Brain microvascular endothelial cell (primary cell): ENCODE measurements around the gene DAB2IP.

ENCODE experiments used
- DNase-seq: peaks from one replicate; pipeline ENCODE4 v3.0.0-alpha.2; 2020
- H3K27ac ChIP-seq: fragments of 250-450 bp; sonication (Bioruptor Pico); 2 replicates; pipeline ENCODE4 v1.5.1; 2020; ENCODE audit warnings: mild to moderate bottlenecking, moderate library complexity
- H3K27me3 ChIP-seq: fragments of 250-450 bp; sonication (Bioruptor Pico); replicated peaks from 2 replicates; pipeline ENCODE4 v1.5.1; 2020; ENCODE audit warnings: mild to moderate bottlenecking
- H3K36me3 ChIP-seq: fragments of 250-450 bp; sonication (Bioruptor Pico); replicated peaks from 2 replicates; pipeline ENCODE4 v1.5.1; 2020; ENCODE audit warnings: mild to moderate bottlenecking
- H3K4me3 ChIP-seq: 2 replicates; pipeline ENCODE4 v1.5.1; 2011; ENCODE audit warnings: low read depth, mild to moderate bottlenecking, control low read depth, low read length, moderate library complexity
- CTCF ChIP-seq: IDR thresholded peaks from 2 replicates; pipeline ENCODE4 v1.5.1; 2011; ENCODE audit warnings: low read depth, mild to moderate bottlenecking, moderate library complexity, low read length, control low read depth, inconsistent platforms; ENCODE audit errors: missing control alignments
- in situ Hi-C: cut with HindIII; loops from 2 replicates; pipeline ENCODE4 v1.10.0; 2017; ENCODE audit warnings: low sequenced_read_pairs, low pct_ligation_motif_present

Gene DAB2IP

DNA sequence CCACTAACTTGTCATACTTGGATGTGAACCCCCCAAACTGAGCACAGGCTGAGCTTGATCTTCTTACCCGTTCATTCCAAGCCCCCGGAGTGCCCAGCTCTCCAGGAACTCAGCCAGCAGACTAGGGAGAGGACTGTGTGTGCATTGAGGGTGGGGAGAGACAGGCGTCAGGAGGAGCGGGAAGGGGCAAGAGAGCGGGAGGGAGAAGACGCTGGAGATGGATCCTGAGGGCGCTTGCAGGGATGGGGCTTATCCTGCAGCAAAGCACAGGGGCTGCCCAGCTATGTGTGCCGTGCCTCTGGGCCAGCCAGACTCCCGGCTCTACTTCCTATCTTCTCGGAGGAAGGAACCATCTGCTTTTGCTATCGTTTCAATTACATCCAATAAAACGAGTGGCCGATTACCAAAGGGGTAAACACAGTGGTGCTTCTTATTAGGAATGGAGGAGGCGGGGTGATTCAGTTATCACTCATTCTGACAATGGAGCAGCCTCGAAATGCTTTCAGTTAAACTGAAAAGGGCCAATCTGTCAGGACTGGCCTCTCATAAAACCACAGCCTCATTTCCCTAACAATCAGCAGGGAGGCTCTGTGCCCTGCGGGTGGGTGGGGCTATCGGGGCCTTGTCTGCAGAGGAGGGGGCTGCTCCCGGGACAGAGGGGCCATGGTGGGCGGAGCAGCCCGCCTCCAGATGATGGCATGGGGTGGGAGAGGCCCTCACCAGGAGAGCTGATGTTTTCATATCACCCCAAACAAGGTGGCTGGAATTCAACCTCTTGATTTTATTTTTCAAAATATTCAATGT lies 168.2 kb downstream of the DAB2IP start:
- no peak for TF ChIP-seq CTCF
- H3K4me3 ChIP-seq, result peak overlapping the region; percentile 31
- H3K27me3 ChIP-seq, result no peaks in the 10 kb centered on the region
- no peak overlapping the region for H3K27ac ChIP-seq
- DNase-seq, result peak; percentile 22
- H3K36me3 ChIP-seq, result no peaks in the 10 kb centered on the region
- in situ Hi-C loops, result no loop called here

- no peak overlapping the region for H3K4me3 ChIP-seq
- in situ Hi-C loops, result no loop called here
- DNase-seq, result no peak
- no peaks in the 10 kb centered on the region for H3K36me3 ChIP-seq
- TF ChIP-seq CTCF, result no peak
- no peak overlapping the region for H3K27ac ChIP-seq
- no peaks in the 10 kb centered on the region for H3K27me3 ChIP-seq
These were observed 169.0 kb downstream of the DAB2IP start for GRCh38 chr9:121820286-121821005.

DNA sequence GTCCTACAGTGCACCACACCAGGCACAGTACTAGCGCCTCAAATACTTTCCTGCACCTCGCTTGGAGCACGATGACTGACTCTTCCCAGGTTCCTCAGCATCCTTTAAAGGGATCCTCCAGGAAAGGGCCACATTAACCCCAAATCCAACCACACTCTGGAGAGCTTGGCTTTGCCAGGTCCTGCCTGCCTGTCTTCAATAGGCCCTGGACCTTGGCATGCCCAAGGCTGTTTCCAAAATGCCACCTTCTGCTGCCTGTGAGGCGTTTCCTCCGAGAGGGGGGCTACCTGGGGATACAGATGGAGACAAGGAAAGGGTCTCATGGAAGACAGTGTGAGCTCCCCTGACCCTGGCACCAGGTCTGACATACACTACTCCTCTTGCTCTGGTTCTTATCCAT lies 169.9 kb downstream of the DAB2IP start:
- DNase-seq, result no peak
- H3K4me3 ChIP-seq, result no peak overlapping the region
- in situ Hi-C loops, result no loop called here
- H3K36me3 ChIP-seq, result no peaks in the 10 kb centered on the region
- no peak overlapping the region for H3K27ac ChIP-seq
- no peaks in the 10 kb centered on the region for H3K27me3 ChIP-seq
- no peak for TF ChIP-seq CTCF

DNA sequence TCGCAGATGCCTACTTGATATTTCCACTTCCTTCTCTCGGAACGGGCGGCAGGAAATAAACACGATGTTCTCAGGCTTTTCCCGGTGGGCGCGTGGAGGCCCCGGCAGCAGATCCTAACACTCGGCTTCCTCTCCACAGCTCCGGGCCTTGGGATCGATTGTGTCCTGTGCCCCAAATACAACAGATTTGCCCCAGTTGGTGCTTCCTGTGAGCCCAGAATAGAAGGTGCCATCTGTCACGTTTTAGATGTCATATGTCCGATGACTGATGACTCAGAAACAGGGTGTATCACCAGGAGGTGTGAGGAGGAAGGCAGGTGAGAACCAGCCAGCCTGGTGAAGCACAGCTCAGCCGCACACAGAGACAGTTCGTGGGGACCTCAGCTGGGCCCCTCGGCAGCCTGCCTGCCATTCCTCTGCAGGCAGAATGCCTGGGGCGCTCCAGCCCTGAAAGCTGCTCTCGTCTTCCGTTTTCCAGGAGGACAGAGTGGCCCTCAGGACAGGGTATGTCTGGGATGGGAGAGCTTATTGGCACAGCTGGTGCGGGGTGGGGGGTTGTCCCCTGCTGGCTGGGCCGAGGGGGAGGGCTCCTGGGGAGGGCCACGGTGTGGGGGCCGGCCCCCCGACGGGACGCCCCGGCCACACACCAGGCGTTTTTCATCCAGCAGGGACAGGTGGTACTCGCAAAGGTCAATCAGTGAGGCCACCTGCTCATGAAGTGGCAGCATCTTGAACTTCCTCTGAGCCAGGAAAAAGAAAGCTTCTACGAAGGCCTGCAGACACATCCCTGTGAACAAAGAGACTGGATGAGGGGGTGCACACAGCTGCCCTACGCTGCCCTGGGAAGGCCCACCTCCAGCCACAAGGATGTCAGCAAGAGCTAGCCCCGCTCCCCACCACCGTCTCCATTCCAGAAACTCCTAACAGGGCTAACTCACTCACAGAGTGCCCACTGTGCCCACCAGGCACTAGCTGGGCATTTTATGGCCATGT lies 171.0 kb downstream of the DAB2IP start:
- no peak for TF ChIP-seq CTCF
- Histone ChIP-seq H3K27me3 (no peaks in the 10 kb centered on the region), H3K4me3 (no peak overlapping the region), H3K27ac (no peak overlapping the region), H3K36me3 (no peaks in the 10 kb centered on the region)
- in situ Hi-C loops, result no loop called here
- DNase-seq, result no peak

GRCh38 chr9:121823451-121824169 lies 172.2 kb downstream of the DAB2IP start:
- H3K36me3 ChIP-seq, result no peaks in the 10 kb centered on the region
- in situ Hi-C loops, result no loop called here
- no peaks in the 10 kb centered on the region for H3K27me3 ChIP-seq
- H3K4me3 ChIP-seq, result no peak overlapping the region
- no peak for DNase-seq
- no peak overlapping the region for H3K27ac ChIP-seq
- TF ChIP-seq CTCF, result no peak
